Endothelial cell of hepatic sinusoid (primary cell): Measurements from ENCODE around the gene LDHAL6A.

Experiments used
- in situ Hi-C: cut with HindIII; loops from 2 replicates; pipeline ENCODE4 v1.10.0; 2017; ENCODE audit warnings: low sequenced_read_pairs

Gene LDHAL6A

GRCh38 chr11:18490319-18490718, 34.7 kb downstream of the LDHAL6A start:
- in situ Hi-C loops, result no loop called here

DNA sequence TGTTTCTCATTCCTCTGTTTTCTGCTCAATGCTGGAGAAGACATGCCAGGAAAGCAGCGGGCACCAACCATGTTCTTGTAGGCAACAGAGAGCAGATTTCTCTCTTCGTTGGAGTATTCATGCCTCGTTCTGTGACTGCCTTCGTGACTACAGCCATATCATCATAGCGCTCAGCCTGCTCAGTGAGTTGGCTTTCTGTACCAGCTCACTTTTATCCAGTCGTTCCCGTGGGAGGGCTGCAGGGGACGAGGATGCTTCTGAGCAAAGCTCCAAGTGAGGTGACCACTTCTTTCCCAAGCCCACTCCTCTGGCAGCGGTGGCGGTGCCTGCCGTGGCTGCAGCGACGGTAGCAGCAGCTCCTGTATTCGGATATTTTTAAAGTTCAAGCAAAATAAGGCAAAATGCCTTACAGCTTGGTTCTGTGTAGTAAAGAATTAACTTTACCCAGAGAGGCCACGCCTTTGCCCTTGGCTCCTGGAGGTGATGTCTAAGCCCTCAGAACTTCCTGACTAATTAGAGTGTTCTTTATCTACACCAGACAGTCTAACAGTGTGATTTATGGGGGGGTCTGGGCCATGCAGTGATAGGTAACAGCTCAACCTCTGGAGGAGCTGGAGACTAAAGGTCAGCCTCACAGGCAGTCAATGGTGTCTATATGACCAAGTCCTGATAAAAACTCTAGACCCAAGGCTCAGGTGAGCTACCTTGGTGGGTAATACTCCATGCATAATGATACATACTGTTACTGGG, 35.3 kb downstream of the LDHAL6A start:
- in situ Hi-C loops, result no loop called here

GRCh38 chr11:18491924-18492323, 36.3 kb downstream of the LDHAL6A start:
- in situ Hi-C loops, result no loop called here

GRCh38 chr11:18492888-18493287, 37.2 kb downstream of the LDHAL6A start:
- in situ Hi-C loops, result no loop called here

- in situ Hi-C loops, result no loop called here
Measured at GRCh38 chr11:18493310-18493709, 37.7 kb downstream of the LDHAL6A start.

DNA sequence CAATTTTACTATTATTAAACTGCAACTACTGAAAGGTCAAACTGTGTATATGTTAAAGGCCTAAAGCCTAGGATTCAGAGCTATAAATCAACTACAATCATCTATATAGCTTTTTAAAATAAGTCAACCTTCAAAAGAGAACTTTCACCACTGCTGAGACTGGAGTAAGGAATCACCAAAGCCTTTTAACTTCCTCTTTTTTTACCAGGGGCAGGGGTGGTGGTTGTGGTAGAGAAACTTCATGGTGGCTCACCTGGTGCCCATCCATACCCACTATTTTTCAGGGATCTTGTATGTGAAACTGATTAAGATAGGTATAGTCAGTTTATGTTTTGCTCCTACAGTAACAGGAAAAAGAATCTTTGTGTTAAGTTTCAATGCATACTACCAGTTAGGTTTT, 39.6 kb downstream of the LDHAL6A start:
- in situ Hi-C loops, result no loop called here

DNA sequence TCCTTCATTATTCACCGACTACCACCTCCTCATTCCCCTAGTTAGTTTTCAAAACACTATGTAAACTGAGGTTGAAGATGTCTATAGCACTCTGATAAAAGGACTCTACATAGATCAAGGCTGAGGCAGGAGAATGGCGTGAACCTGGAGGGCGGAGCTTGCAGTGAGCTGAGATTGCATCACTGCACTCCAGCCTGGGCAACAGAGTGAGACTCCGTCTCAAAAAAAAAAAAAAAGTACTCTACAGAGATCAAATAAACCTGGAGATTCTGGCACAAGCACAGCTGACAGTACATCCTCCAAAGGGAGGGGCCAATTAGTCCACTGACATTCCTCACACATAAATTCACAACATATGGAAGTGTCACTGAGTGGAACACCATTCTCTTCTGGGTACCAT, 40.0 kb downstream of the LDHAL6A start:
- in situ Hi-C loops, result no loop called here

GRCh38 chr11:18498039-18498438, 42.4 kb downstream of the LDHAL6A start:
- in situ Hi-C loops, result no loop called here

DNA sequence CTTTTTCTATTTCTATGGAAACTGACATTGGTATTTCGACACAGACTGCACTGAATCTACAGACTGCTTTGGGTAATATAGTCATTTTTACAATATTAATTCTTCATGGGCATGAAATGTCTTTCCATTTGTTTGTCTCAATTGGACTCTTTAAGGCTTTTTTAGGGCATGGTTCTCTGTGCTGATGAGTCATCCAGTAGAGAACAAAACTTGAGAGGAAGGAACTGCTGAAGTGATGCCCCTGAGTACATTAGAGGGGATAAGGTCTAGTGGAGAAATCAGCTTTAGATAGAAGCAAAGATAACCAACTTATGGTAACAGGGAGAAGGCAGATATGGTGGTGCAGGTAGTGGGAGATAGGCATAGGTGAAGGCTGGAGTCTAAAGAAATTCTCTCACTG, 46.0 kb downstream of the LDHAL6A start:
- in situ Hi-C loops, result no loop called here

GRCh38 chr11:18502352-18502751, 46.7 kb downstream of the LDHAL6A start:
- in situ Hi-C loops, result no loop called here

DNA sequence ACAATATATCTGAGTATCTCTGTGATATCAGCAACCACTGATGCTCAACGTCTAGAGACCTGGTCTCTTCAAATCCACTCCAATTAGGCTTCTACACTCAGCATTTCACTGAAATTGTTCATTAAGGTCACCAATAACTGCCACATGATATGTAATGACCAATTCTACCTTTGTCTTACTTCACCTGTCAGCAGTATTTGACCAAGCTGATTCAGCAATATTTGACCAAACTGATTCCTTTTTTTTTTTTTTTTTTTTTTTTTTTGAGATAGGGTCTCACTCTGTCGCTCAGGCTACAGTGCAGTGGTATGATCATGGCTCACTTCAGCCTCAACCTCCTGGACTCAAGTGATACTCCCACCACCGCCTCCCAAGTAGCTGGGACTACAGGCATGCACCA, 65.5 kb downstream of the LDHAL6A start:
- in situ Hi-C loops, result no loop called here

GRCh38 chr11:18522388-18522787, 66.7 kb downstream of the LDHAL6A start:
- in situ Hi-C loops, result no loop called here

DNA sequence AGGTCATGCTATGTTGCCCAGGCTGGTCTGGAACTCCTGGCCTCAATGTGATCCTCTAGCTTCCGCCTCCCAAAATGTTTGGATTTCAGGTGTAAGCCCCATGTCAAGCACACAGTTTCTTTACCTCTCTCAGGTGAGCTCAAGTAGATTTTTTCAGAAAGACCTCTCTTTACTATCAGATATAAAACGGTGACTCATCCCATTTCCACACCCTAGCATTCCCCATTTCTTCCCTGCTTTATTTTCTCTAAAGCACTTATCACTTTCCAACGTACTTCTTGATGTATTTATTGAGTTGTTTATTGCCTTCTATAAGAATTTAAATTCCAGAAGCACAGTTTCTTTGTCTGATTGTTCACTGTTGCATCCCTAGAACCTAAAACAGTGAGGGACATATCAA, 67.4 kb downstream of the LDHAL6A start:
- in situ Hi-C loops, result no loop called here

GRCh38 chr11:18524248-18524647, 68.6 kb downstream of the LDHAL6A start:
- in situ Hi-C loops, result no loop called here

DNA sequence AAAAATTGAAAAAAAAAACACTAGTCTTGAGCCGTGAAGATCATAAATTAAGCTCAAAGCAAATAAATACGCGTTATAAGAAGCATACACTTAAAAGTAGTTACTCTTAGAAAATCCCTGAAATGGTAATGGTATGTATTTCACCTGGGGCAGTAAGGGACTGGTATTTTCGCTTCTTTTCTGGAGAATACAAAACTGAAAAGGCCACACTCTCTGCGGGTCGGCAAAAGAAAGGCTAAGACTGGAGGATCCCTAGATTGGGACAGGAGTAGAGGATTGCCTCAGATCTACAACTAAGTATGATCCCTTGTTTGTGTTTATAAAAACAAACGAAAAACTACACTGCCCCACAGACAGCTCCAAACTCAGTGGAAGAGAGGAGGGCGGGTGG, 70.5 kb downstream of the LDHAL6A start:
- in situ Hi-C loops, result loop anchor here (5.0 kb wide), 1 partner anchor 36 kb away; no protein-coding TSS in a partner anchor

- in situ Hi-C loops, result loop anchor here (5.0 kb wide), 1 partner anchor 36 kb away; no protein-coding TSS in a partner anchor
Measured at GRCh38 chr11:18526521-18527296, 71.1 kb downstream of the LDHAL6A start, which contains the start of gene TSG101. Gene TSG101 (minus strand): TSS chr11:18526942. CDS start chr11:18526816, 126 bp downstream.

- in situ Hi-C loops, result loop anchor here (5.0 kb wide), 1 partner anchor 35 kb away; no protein-coding TSS in a partner anchor
Measured at GRCh38 chr11:18527512-18527911, 71.9 kb downstream of the LDHAL6A start.
